Measurements from ENCODE around the gene SMPDL3A. TPM values are rescaled to one million over a fixed set of nuclear protein-coding genes. Genes with fewer than 3 reads are reported as not detected.

SMPDL3A gene
- total RNA-seq, 3 donors from 2014 or later: 9.1 to 26.5 (median 17.0) TPM

- H3K27ac ChIP-seq: no peak overlapping the region
- no peaks in the 10 kb centered on the region for H3K4me1 ChIP-seq
- no peak for DNase-seq (ENCODE audit: low spot score in 2 of 2)
- no peaks in the 10 kb centered on the region for H3K9me3 ChIP-seq
- no peaks in the 10 kb centered on the region for H3K36me3 ChIP-seq
- intact Hi-C loops (cut with DNase I; ENCODE audit: low total_unique reads): no loop called here
- no peaks in the 10 kb centered on the region for H3K27me3 ChIP-seq
- no peak overlapping the region for H3K4me3 ChIP-seq
- TF ChIP-seq POLR2A (IDR thresholded peaks at IDR 0.05): no peak
- no peak for TF ChIP-seq CTCF (IDR thresholded peaks at IDR 0.05)
- TF ChIP-seq POLR2AphosphoS5 (IDR thresholded peaks at IDR 0.05): no peak
These were observed 64.4 kb downstream of the SMPDL3A start for GRCh38 chr6:122853259-122853995.

Other genes with a start within 250 kb of the SMPDL3A start
- gene PKIB, start 178.9 kb upstream of the SMPDL3A start, total RNA-seq: 10 to 100 TPM in 2 of 3 donors, 1 to 10 TPM in 1; 1.6 to 33.5 (median 22.3) TPM
- 1 to 10 TPM in 2 of 3 donors, not detected in 1; 2.6 to 3.6 TPM for gene FABP7, start 9.5 kb upstream of the SMPDL3A start, total RNA-seq
- gene CLVS2, start 207.0 kb downstream of the SMPDL3A start, total RNA-seq: not detected

Measured in breast epithelium (tissue), 4 donors.